Subcutaneous adipose tissue (tissue), 4 donors: ENCODE results near the gene CHCHD3. TPM values are rescaled to one million over a fixed set of nuclear protein-coding genes. Genes with fewer than 3 reads are reported as not detected.

Experiments
- CTCF ChIP-seq: fragments of 450-650 bp; IDR thresholded peaks from one replicate; pipeline ENCODE4 v1.5.1; 2016; ENCODE audit warnings: low read depth, mild to moderate bottlenecking, control low read depth, antibody characterized with exemption, moderate library complexity
- total RNA-seq, 4 donors: library from RNA; depleted of rRNA; stranded (reverse); fragments of >200 nt; gene quantifications; one replicate each; pipeline ENCODE4 v1.1.0, GENCODE V29; 2016

Gene CHCHD3
- total RNA-seq, 4 donors from 2014 or later, result 44.9 to 69.7 (median 55.8) TPM

- no peak for TF ChIP-seq CTCF
Observed at GRCh38 chr7:132797152-132797551, 284.7 kb downstream of the CHCHD3 start.

GRCh38 chr7:132793474-132793873, 288.4 kb downstream of the CHCHD3 start:
- no peak for TF ChIP-seq CTCF

GRCh38 chr7:132791036-132791435, 290.9 kb downstream of the CHCHD3 start:
- no peak for TF ChIP-seq CTCF

GRCh38 chr7:132790104-132790503, 291.8 kb downstream of the CHCHD3 start:
- TF ChIP-seq CTCF, result no peak

- TF ChIP-seq CTCF, result no peak
Observed at GRCh38 chr7:132789281-132789680, 292.6 kb downstream of the CHCHD3 start.

GRCh38 chr7:132785870-132786269, 296.0 kb downstream of the CHCHD3 start:
- TF ChIP-seq CTCF, result no peak

GRCh38 chr7:132784406-132784805, 297.5 kb downstream of the CHCHD3 start:
- TF ChIP-seq CTCF, result no peak
